GM19238 (cell line): Measurements from ENCODE around the gene ABCC1.
"Not testable (repeated sequence)": the region's sequence is repeated elsewhere in the genome, so short reads cannot be mapped to it uniquely, and the experiment has no call there.

ENCODE experiments used
- DNase-seq: peaks from one replicate; pipeline ENCODE4 v3.0.0; 2011; ENCODE audit warnings: low spot score; ENCODE audit not compliant: insufficient read length

The ABCC1 gene

GRCh38 chr16:15949210-15950160 is at the start of gene ABCC1:
TSS of gene ABCC1 (plus strand) at chr16:15949616. CDS start at chr16:15949752, 136 bp downstream.
- DNase-seq: peak; percentile 77

- DNase-seq: no peak
These were observed 49.1 kb upstream of the ABCC1 start for GRCh38 chr16:15900357-15900756.

- no peak for DNase-seq
These were observed 48.4 kb upstream of the ABCC1 start for GRCh38 chr16:15900901-15901500.

DNA sequence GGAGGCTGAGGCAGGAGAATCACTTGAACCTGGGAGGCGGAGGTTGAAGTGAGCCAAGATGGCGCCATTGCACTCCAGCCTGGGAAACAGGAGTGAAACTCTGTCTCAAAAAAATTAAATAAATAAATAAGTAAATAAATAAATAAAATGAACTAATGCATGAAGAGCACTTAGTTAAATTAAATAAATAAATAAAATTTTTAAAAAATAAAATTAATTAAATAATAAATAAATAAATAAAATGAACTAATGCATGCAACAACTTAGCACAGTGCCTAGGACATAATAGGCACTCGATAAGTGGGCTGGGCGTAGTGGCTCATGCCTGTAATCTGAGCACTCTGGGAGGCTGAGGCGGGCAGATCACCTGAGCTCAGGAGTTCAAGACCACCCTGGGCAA is 45.5 kb upstream of the ABCC1 start:
- no peak for DNase-seq

DNA sequence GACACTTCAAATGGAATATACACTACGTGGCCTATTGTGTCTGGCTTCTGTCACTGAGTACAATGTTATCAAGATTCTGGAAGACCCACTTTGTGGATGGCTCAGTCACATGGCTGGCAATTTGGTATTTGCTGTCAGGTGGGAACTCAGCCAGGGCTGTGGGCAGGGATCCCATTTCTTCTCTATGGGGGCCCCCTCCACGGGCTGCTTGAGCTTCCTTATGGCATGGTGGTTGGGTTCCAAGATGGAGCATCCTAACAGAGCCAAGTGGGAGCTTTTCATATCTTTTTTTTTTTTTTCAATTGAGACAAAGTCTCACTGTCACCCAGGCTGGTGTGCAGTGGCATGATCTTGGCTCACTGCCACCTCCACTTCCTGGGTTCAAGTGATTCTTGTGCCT is 43.0 kb upstream of the ABCC1 start:
- DNase-seq: no peak

- peak; percentile 70 for DNase-seq
These were observed 41.4 kb upstream of the ABCC1 start for GRCh38 chr16:15907863-15908478.

- no peak for DNase-seq
These were observed 38.2 kb upstream of the ABCC1 start for GRCh38 chr16:15911198-15911597.

GRCh38 chr16:15913046-15913698 is 36.2 kb upstream of the ABCC1 start:
- no peak for DNase-seq

GRCh38 chr16:15915555-15916081 is 33.8 kb upstream of the ABCC1 start:
- DNase-seq: no peak

DNA sequence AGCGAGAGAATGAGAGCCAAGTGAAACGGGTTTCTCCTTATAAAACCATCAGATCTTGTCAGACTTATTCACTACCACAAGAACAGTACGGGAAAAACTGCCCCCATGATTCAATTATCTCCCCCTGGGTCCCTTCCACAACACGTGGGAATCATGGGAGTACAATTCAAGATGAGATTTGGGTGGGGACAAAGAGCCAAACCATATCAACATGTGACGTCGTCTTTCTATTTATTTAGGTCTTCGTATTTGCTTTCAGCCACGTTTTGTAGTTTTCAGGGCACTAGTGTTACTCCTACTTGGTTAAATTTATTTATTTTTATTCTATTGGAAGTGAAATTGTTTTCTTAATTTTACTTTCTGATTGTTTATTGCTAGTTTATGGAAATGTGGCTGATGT is 33.1 kb upstream of the ABCC1 start:
- no peak for DNase-seq

- DNase-seq: not testable (repeated sequence)
These were observed 31.1 kb upstream of the ABCC1 start for GRCh38 chr16:15918314-15918713.

DNA sequence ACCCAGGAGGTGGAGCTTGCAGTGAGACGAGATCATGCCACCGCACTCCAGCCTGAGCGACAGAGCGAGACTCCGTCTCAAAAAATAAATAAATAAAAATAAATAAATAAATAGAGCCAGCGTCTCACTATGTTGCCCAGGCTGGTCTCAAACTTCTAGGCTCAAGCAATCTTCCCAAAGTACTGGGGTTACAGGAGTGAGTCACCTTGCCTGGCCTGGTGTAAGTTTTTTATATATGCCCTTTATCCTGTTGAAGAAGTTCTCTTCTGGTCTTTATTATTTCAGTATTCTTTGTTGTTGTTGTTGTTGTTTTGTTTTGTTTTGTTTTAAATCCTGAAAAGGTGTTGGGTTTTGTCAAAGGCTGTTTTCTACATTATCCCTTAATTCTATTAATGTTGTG is 30.1 kb upstream of the ABCC1 start:
- DNase-seq: no peak

DNA sequence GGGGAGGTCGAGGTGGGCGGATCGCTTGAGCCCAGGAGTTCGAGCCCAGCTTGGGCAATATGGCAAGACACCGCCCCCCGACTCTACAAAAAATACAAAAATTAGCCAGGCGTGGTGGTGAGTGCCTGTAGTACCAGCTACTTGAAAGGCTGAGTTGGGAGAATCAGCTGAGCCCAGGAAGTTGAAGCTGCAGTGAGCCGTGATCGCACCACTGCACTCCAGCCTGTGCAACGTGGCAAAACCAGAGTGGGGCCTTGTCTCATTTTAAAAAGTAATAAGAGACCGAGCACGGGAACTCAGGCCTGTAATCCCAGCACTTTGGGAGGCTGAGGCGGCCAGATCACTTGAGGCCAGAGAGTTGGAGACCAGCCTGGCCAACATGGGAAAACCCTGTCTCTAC is 24.4 kb upstream of the ABCC1 start:
- no peak for DNase-seq

GRCh38 chr16:15925631-15926030 is 23.8 kb upstream of the ABCC1 start:
- no peak for DNase-seq

DNA sequence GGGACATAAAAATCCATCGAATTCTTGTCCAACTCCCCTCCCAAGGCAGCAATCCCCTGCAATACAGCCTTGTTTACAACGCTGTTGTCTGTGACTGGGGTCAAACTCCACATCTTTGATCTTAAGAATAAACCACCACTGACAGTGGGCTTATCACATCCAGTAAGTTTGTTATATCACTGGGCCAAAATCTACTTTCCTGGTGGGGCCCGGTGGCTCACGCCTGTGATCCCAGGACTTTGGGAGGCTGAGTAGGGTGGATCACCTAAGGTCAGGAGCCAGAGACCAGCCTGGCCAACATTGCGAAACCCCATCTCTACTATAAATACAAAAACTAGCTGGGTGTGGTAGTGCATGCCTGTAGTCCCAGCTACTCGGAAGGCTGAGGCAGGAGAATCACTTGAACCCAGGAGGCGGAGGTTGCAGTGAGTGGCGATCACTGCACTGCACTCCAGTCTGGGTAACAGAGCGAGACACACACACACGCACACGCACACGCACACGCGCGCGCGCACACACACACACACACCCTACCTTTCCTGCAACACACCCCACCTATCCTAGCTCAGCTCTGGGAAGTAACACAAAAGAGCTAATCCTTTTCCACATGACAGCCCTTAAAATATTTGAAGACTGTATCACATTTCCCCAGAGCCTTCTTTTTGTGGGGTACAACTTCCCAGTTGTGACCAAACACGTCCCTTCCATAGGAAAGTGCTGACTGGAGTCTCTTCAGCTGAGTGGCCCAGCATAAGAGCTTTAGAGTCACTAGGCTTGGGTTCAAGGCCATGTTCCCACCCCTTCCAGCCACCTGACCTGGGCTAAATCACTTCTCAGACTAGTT is 20.9 kb upstream of the ABCC1 start:
- no peak for DNase-seq

DNA sequence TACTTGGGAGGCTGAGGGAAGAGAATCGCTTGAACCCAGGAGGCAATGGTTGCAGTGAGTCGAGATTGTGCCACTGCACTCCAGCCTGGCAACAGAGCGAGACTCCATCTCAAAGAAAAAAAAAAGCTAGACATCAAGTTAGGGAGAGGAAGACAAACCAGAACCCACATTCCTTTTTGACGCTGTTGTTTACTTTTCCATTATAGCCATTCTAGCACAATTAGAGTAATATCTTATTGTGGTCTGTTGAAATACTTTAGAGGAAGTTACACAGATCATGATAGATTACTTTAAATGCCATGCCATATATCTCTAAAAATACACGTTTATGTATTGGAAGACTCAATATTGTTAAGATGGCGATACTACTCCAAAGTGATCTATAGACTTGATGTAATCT is 16.5 kb upstream of the ABCC1 start:
- DNase-seq: no peak

DNA sequence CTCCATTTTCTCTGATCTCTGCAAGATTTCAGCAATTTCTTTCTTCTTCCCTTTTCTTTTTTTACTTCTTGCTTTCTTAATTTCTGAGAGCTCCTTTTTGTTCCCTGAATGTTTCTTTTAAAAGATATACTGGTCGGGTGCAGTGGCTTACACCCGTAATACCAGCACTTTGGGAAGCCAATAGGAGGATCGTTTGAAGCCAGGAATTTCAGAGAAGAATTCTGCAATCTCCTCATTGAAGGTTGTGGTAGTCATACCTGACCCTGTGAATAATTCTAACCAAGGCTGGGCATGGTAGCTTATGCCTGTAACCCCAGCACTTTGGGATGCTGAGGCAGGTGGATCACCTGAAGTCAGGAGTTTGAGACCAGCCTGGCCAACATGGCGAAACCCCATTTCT is 15.6 kb upstream of the ABCC1 start:
- DNase-seq: no peak

DNA sequence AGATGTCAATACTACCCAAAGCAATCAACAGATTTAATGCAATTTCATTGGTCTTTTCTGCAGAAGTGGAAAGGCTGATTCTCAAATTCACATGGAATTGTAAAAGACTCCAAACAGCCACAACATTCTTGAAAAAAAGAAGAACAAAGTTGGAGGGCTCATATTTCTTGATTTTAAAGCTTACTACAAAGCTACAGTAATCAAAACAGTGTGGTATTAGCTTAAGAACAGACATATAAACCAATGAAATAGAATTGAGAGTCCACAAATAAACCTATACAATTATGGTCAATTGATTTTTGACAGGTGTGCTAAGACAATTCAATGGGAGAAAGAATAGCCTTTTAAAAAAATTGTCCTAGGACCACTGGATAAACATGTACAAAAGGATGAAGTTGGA is 14.4 kb upstream of the ABCC1 start:
- DNase-seq: no peak

DNA sequence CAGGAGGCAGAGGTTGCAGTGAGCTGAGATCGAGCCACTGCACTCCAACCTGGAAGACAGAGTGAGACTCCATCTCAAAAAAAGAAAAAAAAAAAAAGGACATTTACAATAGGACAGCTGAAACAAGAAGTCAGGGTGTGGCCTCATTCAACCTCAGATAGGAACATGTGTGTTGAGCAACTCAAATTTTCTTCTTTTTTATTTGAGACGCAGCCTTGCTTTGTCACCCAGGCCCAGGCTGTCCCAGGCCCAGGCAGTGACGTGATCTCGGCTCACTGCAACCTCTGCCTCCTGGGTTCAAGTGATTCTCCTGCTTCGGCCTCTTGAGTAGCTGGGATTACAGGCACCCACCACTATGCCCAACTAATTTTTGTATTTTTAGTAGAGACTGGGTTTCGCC is 12.6 kb upstream of the ABCC1 start:
- not testable (repeated sequence) for DNase-seq

DNA sequence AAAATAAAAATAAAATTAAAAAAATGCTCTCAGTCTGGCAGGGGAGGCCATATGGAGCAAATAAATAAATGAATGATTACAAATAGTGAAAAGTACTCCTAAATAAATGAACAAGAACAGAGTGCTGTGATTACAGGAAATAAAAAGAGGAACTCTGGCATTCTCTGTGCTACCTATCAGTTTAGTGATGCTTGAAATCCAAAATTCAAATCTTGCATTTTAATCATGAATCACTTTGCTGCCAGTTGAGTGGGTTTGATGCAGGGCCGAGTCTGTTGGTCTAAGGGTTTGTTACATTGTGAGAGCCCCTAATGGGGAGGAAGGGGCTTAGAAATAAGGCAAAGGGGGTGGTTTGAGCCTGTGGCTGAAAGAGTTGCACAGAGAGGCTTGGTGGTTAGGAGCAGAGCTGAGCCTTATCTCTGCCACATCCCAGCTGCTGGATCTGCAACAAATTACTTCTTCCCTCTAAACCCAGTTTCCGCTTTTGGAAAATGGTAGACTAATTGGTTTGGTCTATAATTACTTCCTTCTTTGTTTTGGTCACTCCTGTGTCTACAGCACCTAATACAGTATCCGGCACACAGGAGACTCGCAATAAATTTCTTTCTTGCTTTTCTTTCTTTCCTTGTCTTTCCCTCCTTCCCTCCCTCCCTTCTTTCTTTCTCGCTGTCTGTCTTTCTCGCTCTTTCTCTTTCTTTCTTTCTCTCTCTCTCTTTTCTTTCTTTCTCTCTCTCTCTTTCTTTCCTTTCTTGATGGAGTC is 6.3 kb upstream of the ABCC1 start:
- DNase-seq: no peak
